Stomach (tissue), 9 donors: ENCODE data around the gene LCN2. TPM values are rescaled to one million over a fixed set of nuclear protein-coding genes. Genes with fewer than 3 reads are reported as not detected.
A peak's percentile ranks its signal among the peaks of the same experiment; 100 is the strongest.

Source experiments
- DNase-seq, 2 donors: peaks; one replicate each; pipeline versions ENCODE4 v3.0.0 to v3.0.0-alpha.2; 2013 to 2019
- H3K27ac ChIP-seq, 5 donors: fragments of 200-600 bp in 4 of 5; sonication (generic) in 4 of 5; one replicate each; pipeline ENCODE4 v1.5.1; 2013 to 2019; ENCODE audit warnings: mild to moderate bottlenecking in 1 of 5, moderate library complexity in 1 of 5
- H3K27me3 ChIP-seq, 3 donors: fragments of 200-600 bp; sonication (generic); one replicate each; pipeline ENCODE4 v1.5.1; 2017 to 2019; ENCODE audit warnings: mixed run types in 1 of 3
- H3K36me3 ChIP-seq, 4 donors: fragments of 200-600 bp; sonication (generic); 1 replicate in 3 of 4; 2 replicates in 1 of 4; pipeline ENCODE4 v1.5.1; 2016 to 2019
- H3K4me1 ChIP-seq, 4 donors: fragments of 200-600 bp; sonication (generic); one replicate each; pipeline ENCODE4 v1.5.1; 2016 to 2019
- H3K4me3 ChIP-seq, 4 donors: fragments of 200-600 bp; sonication (generic) in 3 of 4; one replicate each; pipeline ENCODE4 v1.5.1; 2016 to 2019; ENCODE audit warnings: mild to moderate bottlenecking in 1 of 4
- H3K9me3 ChIP-seq, 4 donors: fragments of 200-600 bp; sonication (generic); one replicate each; pipeline ENCODE4 v1.5.1; 2016 to 2019
- EP300 ChIP-seq: sonication (generic); formaldehyde crosslinking; IDR thresholded peaks from one replicate; pipeline ENCODE4 v1.6.1; 2017; ENCODE audit warnings: antibody characterized with exemption
- POLR2A ChIP-seq, 4 donors: fragments of 450-650 bp; IDR thresholded peaks; one replicate each; pipeline ENCODE4 v1.6.1; 2016; ENCODE audit warnings: antibody characterized with exemption in 4 of 4, control low read depth in 2 of 4, mild to moderate bottlenecking in 1 of 4, moderate library complexity in 1 of 4
- POLR2AphosphoS5 ChIP-seq, 3 donors: sonication (generic); formaldehyde crosslinking; IDR thresholded peaks; one replicate each; pipeline ENCODE4 v1.6.1; 2016; ENCODE audit warnings: antibody characterized with exemption in 3 of 3
- WGBS, 5 donors: extraction: QIAGEN DNeasy Blood & Tissue Kit in 3 of 5; methylation state at CpG; one replicate each; pipeline versions ENCODE4 v1.1.5 to v1.1.7; 2013 to 2018; 5-methylcytosine and 5-hydroxymethylcytosine counted together
- intact Hi-C: fragments of 100-400 bp; cut with DNase I; formaldehyde crosslinking; loops from one replicate; pipeline ENCODE4 v1.15.1; 2023; ENCODE audit warnings: low total_unique reads
- polyA plus RNA-seq, 3 donors: library from polyadenylated mRNA; stranded (reverse); fragments of 200-250 nt; gene quantifications; one replicate each; pipeline ENCODE4 v1.2.3, GENCODE V29; 2013
- total RNA-seq, 5 donors: library from RNA; depleted of rRNA; stranded (reverse); fragments of >200 nt; gene quantifications; one replicate each; pipeline versions ENCODE4 v1.1.0 to v1.2.3, GENCODE V29; 2014 to 2016
- TF ChIP-seq, protein P1 (sequence below), 7 experiments: fragments of 450-650 bp in 4 of 7; fragments of 200-600 bp in 3 of 7; sonication (generic) in 3 of 7; IDR thresholded peaks; one replicate each; pipeline ENCODE4 v1.5.1; 2016 to 2019; ENCODE audit warnings: antibody characterized with exemption in 7 of 7, control low read depth in 2 of 7, mild to moderate bottlenecking in 1 of 7
- donor health status: healthy with polysubstance abuse.
- donor health status: Bipolar disorder and iron deficiency.
- donor health status: healthy.

Gene LCN2
- total and polyA plus RNA-seq, 8 donors = 10.8 to 922 (median 383) TPM; not detected in 1

DNA sequence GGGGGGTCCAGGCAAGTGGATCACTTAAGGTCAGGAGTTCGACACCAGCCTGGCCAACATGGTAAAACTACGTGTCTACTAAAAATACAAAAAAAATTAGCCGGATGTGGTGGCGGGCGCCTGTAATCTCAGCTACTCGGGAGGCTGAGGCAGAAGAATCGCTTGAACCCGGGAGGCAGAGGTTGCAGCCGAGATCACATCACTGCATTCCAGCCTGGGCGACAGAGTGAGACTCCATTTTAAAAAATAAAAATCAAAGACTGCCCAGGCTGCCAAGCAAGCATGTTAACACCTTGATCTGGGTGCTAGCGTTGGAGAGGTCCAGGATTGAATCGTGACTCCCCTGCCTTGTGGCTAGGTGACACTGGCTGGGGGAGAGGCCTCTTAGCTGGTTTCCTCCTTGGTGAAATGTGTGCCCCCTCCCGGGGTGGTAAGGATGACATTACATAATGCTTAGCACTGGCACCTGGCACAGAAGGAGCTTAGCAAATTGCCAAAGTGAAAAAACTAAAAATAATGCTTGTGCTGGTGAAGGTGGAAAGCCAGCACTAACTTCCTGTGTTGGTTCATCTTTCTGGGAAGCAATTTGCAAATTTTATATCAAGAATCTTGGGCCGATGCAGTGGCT, 44.3 kb downstream of the LCN2 start:
- TF ChIP-seq EP300 = no peak
- no peak for TF ChIP-seq POLR2A (IDR thresholded peaks at IDR 0.05)
- TF ChIP-seq POLR2AphosphoS5 (IDR thresholded peaks at IDR 0.05) = no peak
- TF ChIP-seq, protein P1, sequence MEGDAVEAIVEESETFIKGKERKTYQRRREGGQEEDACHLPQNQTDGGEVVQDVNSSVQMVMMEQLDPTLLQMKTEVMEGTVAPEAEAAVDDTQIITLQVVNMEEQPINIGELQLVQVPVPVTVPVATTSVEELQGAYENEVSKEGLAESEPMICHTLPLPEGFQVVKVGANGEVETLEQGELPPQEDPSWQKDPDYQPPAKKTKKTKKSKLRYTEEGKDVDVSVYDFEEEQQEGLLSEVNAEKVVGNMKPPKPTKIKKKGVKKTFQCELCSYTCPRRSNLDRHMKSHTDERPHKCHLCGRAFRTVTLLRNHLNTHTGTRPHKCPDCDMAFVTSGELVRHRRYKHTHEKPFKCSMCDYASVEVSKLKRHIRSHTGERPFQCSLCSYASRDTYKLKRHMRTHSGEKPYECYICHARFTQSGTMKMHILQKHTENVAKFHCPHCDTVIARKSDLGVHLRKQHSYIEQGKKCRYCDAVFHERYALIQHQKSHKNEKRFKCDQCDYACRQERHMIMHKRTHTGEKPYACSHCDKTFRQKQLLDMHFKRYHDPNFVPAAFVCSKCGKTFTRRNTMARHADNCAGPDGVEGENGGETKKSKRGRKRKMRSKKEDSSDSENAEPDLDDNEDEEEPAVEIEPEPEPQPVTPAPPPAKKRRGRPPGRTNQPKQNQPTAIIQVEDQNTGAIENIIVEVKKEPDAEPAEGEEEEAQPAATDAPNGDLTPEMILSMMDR (IDR thresholded peaks at IDR 0.05) = no peak
- H3K27me3 ChIP-seq = no peaks in the 10 kb centered on the region
- H3K4me1 ChIP-seq = peaks cover 20 to 40% (median 30%) of the 10 kb centered on the region in 4 donors
- WGBS, 5 donors = 82 to 86% (median 83%) methylated on average over 14 of the region's 14 CpGs
- intact Hi-C loops = no loop called here
- H3K9me3 ChIP-seq = no peaks in the 10 kb centered on the region
- peak overlapping the region in 2 of 4 donors; percentile 66 to 96 for H3K4me3 ChIP-seq
- DNase-seq = no peak
- H3K27ac ChIP-seq = peak overlapping the region; percentile 88 to 97 (median 94)
- H3K36me3 ChIP-seq = peaks cover 0 to 13% (median 9%) of the 10 kb centered on the region in 4 donors

DNA sequence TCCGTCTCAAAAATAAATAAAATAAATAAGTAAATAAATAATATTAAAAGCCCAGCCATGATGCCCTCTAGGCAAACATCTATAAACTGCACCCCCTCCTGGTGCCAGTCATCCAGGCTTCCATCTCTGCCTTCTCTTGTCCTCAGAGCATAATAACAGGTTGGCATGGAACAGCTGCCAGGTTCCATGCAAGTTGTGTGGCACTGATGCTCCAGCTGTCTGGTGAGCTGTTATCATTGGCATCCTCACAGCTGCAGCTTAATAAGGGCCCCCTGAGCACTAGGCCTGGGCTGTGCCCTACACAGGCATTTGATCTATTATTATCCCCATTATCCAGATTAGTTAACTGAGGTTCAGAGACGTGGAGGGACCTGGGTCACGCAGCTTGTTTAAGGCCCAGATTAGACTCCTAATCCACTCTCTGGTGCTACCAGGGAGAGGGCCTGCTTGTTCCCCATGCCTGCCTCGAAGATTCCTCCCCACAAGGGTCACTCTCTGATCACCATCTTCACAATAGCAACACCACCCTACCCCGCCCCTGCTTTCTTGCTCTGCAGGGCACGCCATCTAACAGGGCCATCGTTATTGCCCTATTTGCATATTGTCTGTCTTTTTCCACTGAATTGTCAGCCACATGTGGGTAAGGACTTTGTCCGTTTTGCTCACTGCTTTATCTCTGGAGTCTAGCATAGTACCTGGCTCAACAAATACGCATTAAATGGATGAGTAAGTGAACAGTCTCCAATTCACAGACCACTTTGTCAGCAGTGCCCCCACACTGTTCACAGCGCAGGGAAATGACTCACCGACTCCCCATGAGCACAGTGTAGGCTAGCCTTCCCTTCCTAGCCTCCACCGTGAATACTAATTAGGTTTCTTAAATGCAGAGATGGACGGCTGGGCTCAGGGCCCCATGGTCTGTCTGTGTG, 52.5 kb downstream of the LCN2 start:
- Histone ChIP-seq H3K4me3 (no peak overlapping the region), H3K4me1 (peaks cover 11 to 18% (median 15%) of the 10 kb centered on the region in 4 donors), H3K27me3 (peaks cover 6 to 35% (median 26%) of the 10 kb centered on the region in 3 donors), H3K9me3 (no peaks in the 10 kb centered on the region), H3K36me3 (peaks cover 0 to 4% (median 0%) of the 10 kb centered on the region in 4 donors), H3K27ac (no peak overlapping the region)
- WGBS, 5 donors = 82 to 87% (median 86%) methylated on average over 13 of the region's 13 CpGs
- intact Hi-C loops = no loop called here
- no peak for DNase-seq
- TF ChIP-seq POLR2AphosphoS5 (IDR thresholded peaks at IDR 0.05) = no peak
- no peak for TF ChIP-seq EP300
- TF ChIP-seq, protein P1 (IDR thresholded peaks at IDR 0.05) = no peak
- no peak for TF ChIP-seq POLR2A (IDR thresholded peaks at IDR 0.05)

DNA sequence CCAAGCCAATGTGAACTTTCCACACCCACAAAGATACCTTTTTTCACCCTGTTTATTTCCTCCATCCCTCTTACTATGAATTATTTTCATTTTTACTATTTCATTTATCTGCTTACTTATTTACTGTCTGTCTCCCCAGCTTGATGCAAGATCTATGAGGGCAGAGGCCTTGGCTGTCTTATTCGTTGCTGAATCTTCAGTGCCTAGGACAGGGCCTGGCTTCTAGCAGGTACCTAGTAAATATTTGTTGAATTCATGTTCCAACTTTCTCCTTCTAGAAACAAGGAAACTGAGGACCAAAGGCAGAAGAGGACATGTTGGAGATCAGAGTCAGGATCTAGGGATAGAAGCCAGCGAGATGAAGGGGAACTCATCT, 53.4 kb downstream of the LCN2 start:
- peaks cover 11 to 18% (median 15%) of the 10 kb centered on the region in 4 donors for H3K4me1 ChIP-seq
- WGBS, 5 donors = 11 to 26% (median 16%) methylated on average over 2 of the region's 2 CpGs
- peak overlapping the region; percentile 60 to 89 (median 68) for H3K4me3 ChIP-seq
- no peaks in the 10 kb centered on the region for H3K9me3 ChIP-seq
- peaks cover 6 to 39% (median 26%) of the 10 kb centered on the region in 3 donors for H3K27me3 ChIP-seq
- no peak for DNase-seq
- intact Hi-C loops = no loop called here
- no peaks in the 10 kb centered on the region for H3K36me3 ChIP-seq
- TF ChIP-seq, protein P1 (IDR thresholded peaks at IDR 0.05) = no peak
- TF ChIP-seq POLR2AphosphoS5 (IDR thresholded peaks at IDR 0.05) (no peak), EP300 (no peak), POLR2A (IDR thresholded peaks at IDR 0.05) (no peak)
- H3K27ac ChIP-seq = peak overlapping the region in 1 of 5 donors; percentile 58

Other genes with a start within 250 kb of the LCN2 start
- 100 to 1,000 TPM in 2 of 5 donors, 10 to 100 TPM in 3; 18.0 to 145 (median 92.4) TPM for gene ST6GALNAC6, start 249.8 kb upstream of the LCN2 start, total RNA-seq
- 10 to 100 TPM; 32.8 to 63.8 (median 42.2) TPM for gene ST6GALNAC6, start 249.8 kb upstream of the LCN2 start, polyA plus RNA-seq
- 10 to 100 TPM in 3 of 5 donors, 1 to 10 TPM in 2; 3.7 to 33.6 (median 14.5) TPM for gene ST6GALNAC4, start 232.4 kb upstream of the LCN2 start, total RNA-seq
- gene ST6GALNAC4, start 232.4 kb upstream of the LCN2 start, polyA plus RNA-seq = 10 to 100 TPM; 10.5 to 14.2 (median 11.8) TPM
- 10 to 100 TPM in 3 of 5 donors, under 1 TPM in 1, not detected in 1; 0.55 to 98.0 (median 19.1) TPM for gene PIP5KL1, start 218.7 kb upstream of the LCN2 start, total RNA-seq
- gene PIP5KL1, start 218.7 kb upstream of the LCN2 start, polyA plus RNA-seq = 1 to 10 TPM in 2 of 3 donors, under 1 TPM in 1; 0.50 to 3.3 (median 2.3) TPM
- 10 to 100 TPM in 4 of 5 donors, 1 to 10 TPM in 1; 1.7 to 98.2 (median 55.4) TPM for gene DPM2, start 211.6 kb upstream of the LCN2 start, total RNA-seq
- 10 to 100 TPM; 27.0 to 38.0 (median 32.5) TPM for gene DPM2, start 211.6 kb upstream of the LCN2 start, polyA plus RNA-seq
- gene EEIG1, start 168.5 kb upstream of the LCN2 start, total RNA-seq = 100 to 1,000 TPM in 2 of 5 donors, 10 to 100 TPM in 3; 26.3 to 406 (median 83.4) TPM
- 100 to 1,000 TPM in 1 of 3 donors, 10 to 100 TPM in 2; 24.4 to 118 (median 38.5) TPM for gene EEIG1, start 168.5 kb upstream of the LCN2 start, polyA plus RNA-seq
- 10 to 100 TPM in 2 of 5 donors, 1 to 10 TPM in 3; 1.8 to 40.3 (median 6.7) TPM for gene NAIF1, start 82.1 kb upstream of the LCN2 start, total RNA-seq
- 10 to 100 TPM in 1 of 3 donors, 1 to 10 TPM in 2; 7.0 to 10.3 (median 8.7) TPM for gene NAIF1, start 82.1 kb upstream of the LCN2 start, polyA plus RNA-seq
- 10 to 100 TPM; 12.3 to 37.1 (median 32.6) TPM for gene SLC25A25, start 81.2 kb upstream of the LCN2 start, total RNA-seq
- gene SLC25A25, start 81.2 kb upstream of the LCN2 start, polyA plus RNA-seq = 1 to 10 TPM; 7.9 to 9.2 (median 8.1) TPM
- 100 to 1,000 TPM in 3 of 5 donors, 10 to 100 TPM in 2; 47.2 to 570 (median 125) TPM for gene PTGES2, start 21.7 kb upstream of the LCN2 start, total RNA-seq
- gene PTGES2, start 21.7 kb upstream of the LCN2 start, polyA plus RNA-seq = 10 to 100 TPM; 50.1 to 69.9 (median 58.3) TPM
- 100 to 1,000 TPM in 2 of 5 donors, 10 to 100 TPM in 2, not detected in 1; 17.8 to 193 (median 113) TPM for gene BBLN, start 10.8 kb downstream of the LCN2 start, total RNA-seq
- 100 to 1,000 TPM; 108 to 161 (median 147) TPM for gene BBLN, start 10.8 kb downstream of the LCN2 start, polyA plus RNA-seq
- 100 to 1,000 TPM in 1 of 5 donors, 10 to 100 TPM in 4; 15.2 to 217 (median 62.2) TPM for gene CIZ1, start 42.1 kb downstream of the LCN2 start, total RNA-seq
- 10 to 100 TPM; 41.0 to 62.7 (median 49.0) TPM for gene CIZ1, start 42.1 kb downstream of the LCN2 start, polyA plus RNA-seq
- gene DNM1, start 53.9 kb downstream of the LCN2 start, total RNA-seq = 10 to 100 TPM; 20.1 to 60.8 (median 25.0) TPM
- gene DNM1, start 53.9 kb downstream of the LCN2 start, polyA plus RNA-seq = 1 to 10 TPM; 2.3 to 4.8 (median 3.5) TPM
- gene GOLGA2, start 126.6 kb downstream of the LCN2 start, total RNA-seq = 100 to 1,000 TPM in 2 of 5 donors, 10 to 100 TPM in 3; 48.4 to 204 (median 92.7) TPM
- 10 to 100 TPM; 54.3 to 62.3 (median 60.1) TPM for gene GOLGA2, start 126.6 kb downstream of the LCN2 start, polyA plus RNA-seq
- gene SWI5, start 126.8 kb downstream of the LCN2 start, total RNA-seq = 10 to 100 TPM in 2 of 5 donors, 1 to 10 TPM in 1, not detected in 2; 8.1 to 61.3 (median 13.0) TPM
- 10 to 100 TPM; 31.8 to 36.5 (median 34.1) TPM for gene SWI5, start 126.8 kb downstream of the LCN2 start, polyA plus RNA-seq
- gene TRUB2, start 173.0 kb downstream of the LCN2 start, total RNA-seq = 10 to 100 TPM in 2 of 5 donors, 1 to 10 TPM in 3; 4.9 to 15.9 (median 7.6) TPM
- 10 to 100 TPM; 11.9 to 15.6 (median 15.3) TPM for gene TRUB2, start 173.0 kb downstream of the LCN2 start, polyA plus RNA-seq
- 100 to 1,000 TPM in 1 of 5 donors, 10 to 100 TPM in 4; 10.5 to 156 (median 55.9) TPM for gene COQ4, start 173.4 kb downstream of the LCN2 start, total RNA-seq
- 10 to 100 TPM; 56.8 to 92.4 (median 70.5) TPM for gene COQ4, start 173.4 kb downstream of the LCN2 start, polyA plus RNA-seq
- 100 to 1,000 TPM in 1 of 5 donors, 10 to 100 TPM in 3, 1 to 10 TPM in 1; 9.0 to 200 (median 24.1) TPM for gene SLC27A4, start 191.1 kb downstream of the LCN2 start, total RNA-seq
- 10 to 100 TPM in 2 of 3 donors, 1 to 10 TPM in 1; 6.0 to 21.4 (median 20.1) TPM for gene SLC27A4, start 191.1 kb downstream of the LCN2 start, polyA plus RNA-seq
- gene URM1, start 221.9 kb downstream of the LCN2 start, total RNA-seq = 10 to 100 TPM in 3 of 5 donors, 1 to 10 TPM in 1, under 1 TPM in 1; 0.58 to 28.3 (median 10.1) TPM
- 10 to 100 TPM; 41.0 to 59.3 (median 49.7) TPM for gene URM1, start 221.9 kb downstream of the LCN2 start, polyA plus RNA-seq